GM12878 (cell line): ENCODE data around the gene OR11A1. TPM values are rescaled to one million over a fixed set of nuclear protein-coding genes. Genes with fewer than 3 reads are reported as not detected.

Experiments
- ATAC-seq: fragments of 200-7000 bp; cut with Tn5 transposase; 3 replicates; pipeline ENCODE4 v1.9.1; 2020; ENCODE audit warnings: mild to moderate bottlenecking, moderate library complexity
- BruUV-seq: library from RNA; stranded (reverse); fragments of 400-500 nt; replicated peaks from 2 replicates; lab custom pipeline; 2021; lab: Mats Ljungman, UMichigan
- CTCF ChIA-PET: fragments of 300-600 bp; sonication (Branson Sonifier 250); formaldehyde crosslinking; extraction: SDS; loops from one replicate; lab custom pipeline; 2021; ENCODE audit warnings: inconsistent platforms; lab: Yijun Ruan, JAX
- POLR2A ChIA-PET: fragments of 350-600 bp; formaldehyde crosslinking; extraction: SDS; loops from one replicate; lab custom pipeline; 2021; ENCODE audit warnings: inconsistent platforms; lab: Charles Lee
- RAD21 ChIA-PET: fragments of 300-600 bp; sonication (Branson Sonifier 250); formaldehyde crosslinking; loops from one replicate; lab custom pipeline; 2023; ENCODE audit warnings: antibody characterized with exemption; ENCODE audit not compliant: unreplicated experiment; lab: Charles Lee
- SMC1A ChIA-PET: fragments of 300-600 bp; sonication (Branson Sonifier 250); formaldehyde crosslinking; loops from one replicate; lab custom pipeline; 2023; ENCODE audit not compliant: unreplicated experiment, uncharacterized antibody; lab: Charles Lee
- DNase-seq: peaks from one replicate; pipeline ENCODE4 v3.0.0-alpha.2; 2011; ENCODE audit warnings: low read depth, low spot score
- FAIRE-seq: peaks from 3 replicates; lab custom pipeline; 2011; peaks lifted over from hg19 to GRCh38; lab: Jason Lieb, UNC
- H2AFZ ChIP-seq: 2 replicates; pipeline ENCODE4 v1.6.0; 2011; ENCODE audit warnings: low read depth, low read length, control low read depth; ENCODE audit not compliant: control insufficient read depth
- H3K27ac ChIP-seq: 2 replicates; pipeline ENCODE4 v1.5.1; 2011; ENCODE audit warnings: control low read depth; ENCODE audit not compliant: control insufficient read depth, insufficient read depth
- H3K27me3 ChIP-seq, 2 experiments: replicated peaks in 1 of 2; 2 replicates each; pipeline versions ENCODE4 v1.6.0 to v1.6.1; 2011; ENCODE audit warnings: low read length in 1 of 2; ENCODE audit not compliant: control insufficient read depth in 2 of 2, insufficient read depth in 2 of 2
- H3K36me3 ChIP-seq, 2 experiments: 2 replicates each; pipeline ENCODE4 v1.5.1; 2011; ENCODE audit warnings: low read length in 1 of 2; ENCODE audit not compliant: control insufficient read depth in 2 of 2, insufficient read depth in 2 of 2
- H3K4me1 ChIP-seq: 2 replicates; pipeline ENCODE4 v1.6.1; 2011; ENCODE audit warnings: mild to moderate bottlenecking, low read length, moderate library complexity, mixed read lengths; ENCODE audit not compliant: control insufficient read depth, insufficient read depth
- H3K4me2 ChIP-seq: 2 replicates; pipeline ENCODE4 v1.6.0; 2011; ENCODE audit warnings: control low read depth; ENCODE audit not compliant: control insufficient read depth, insufficient read depth
- H3K4me3 ChIP-seq: fragments of 200-600 bp; sonication (generic); 2 replicates; pipeline ENCODE4 v1.5.1; 2016
- H3K79me2 ChIP-seq: 2 replicates; pipeline ENCODE4 v1.6.0; 2011; ENCODE audit warnings: low read length; ENCODE audit not compliant: control insufficient read depth, insufficient read depth
- H3K9ac ChIP-seq: 2 replicates; pipeline ENCODE4 v1.8.0; 2011; ENCODE audit warnings: low read length, control low read depth, mixed read lengths; ENCODE audit not compliant: control insufficient read depth, insufficient read depth
- H3K9me3 ChIP-seq: replicated peaks from 3 replicates; pipeline ENCODE4 v1.5.1; 2011; ENCODE audit warnings: mild to moderate bottlenecking, low read length; ENCODE audit not compliant: control insufficient read depth, insufficient read depth
- H4K20me1 ChIP-seq: 2 replicates; pipeline ENCODE4 v1.6.0; 2011; ENCODE audit not compliant: control insufficient read depth, insufficient read depth
- GABPA ChIP-seq: IDR thresholded peaks from 2 replicates; pipeline ENCODE4 v1.6.1; 2014; ENCODE audit warnings: antibody characterized with exemption, low read depth, mild to moderate bottlenecking, inconsistent platforms
- HDAC2 ChIP-seq: fragments of 200-600 bp; sonication (generic); IDR thresholded peaks from 2 replicates; pipeline ENCODE4 v1.6.1; 2017
- HSF1 ChIP-seq: fragments of 150-350 bp; IDR thresholded peaks from 2 replicates; pipeline ENCODE4 v1.6.1; 2014; ENCODE audit warnings: mild to moderate bottlenecking, low read depth, low read length
- KAT2A ChIP-seq: conservative IDR thresholded peaks from 2 replicates; pipeline ENCODE4 v1.6.1; 2011; ENCODE audit warnings: low read depth, low read length; ENCODE audit not compliant: control insufficient read depth
- NBN ChIP-seq: fragments of 450-650 bp; IDR thresholded peaks from 2 replicates; pipeline ENCODE4 v1.6.1; 2016
- NFIC ChIP-seq: IDR thresholded peaks from 2 replicates; pipeline ENCODE4 v1.6.1; 2012; ENCODE audit warnings: low read depth, mild to moderate bottlenecking, inconsistent platforms, low read length, moderate library complexity
- NR2F1 ChIP-seq: fragments of 450-650 bp; conservative IDR thresholded peaks from 2 replicates; pipeline ENCODE4 v1.6.1; 2017; ENCODE audit warnings: mild to moderate bottlenecking
- RELA ChIP-seq: fragments of 450-650 bp; IDR thresholded peaks from 2 replicates; pipeline ENCODE4 v1.8.0; 2014; ENCODE audit warnings: borderline replicate concordance; ENCODE audit not compliant: partially characterized antibody
- ZNF24 ChIP-seq: fragments of 450-650 bp; IDR thresholded peaks from 2 replicates; pipeline ENCODE4 v1.6.1; 2017; ENCODE audit warnings: antibody characterized with exemption, mild to moderate bottlenecking
- WGBS: methylation state at CpG from one replicate; pipeline ENCODE4 v1.1.6; 2016; ENCODE audit warnings: low lambda C conversion rate; ENCODE audit not compliant: insufficient replicate concordance, insufficient coverage; ENCODE audit errors: missing lambda C conversion rate; 5-methylcytosine and 5-hydroxymethylcytosine counted together
- in situ Hi-C: fragments of 300-500 bp; cut with MboI; formaldehyde crosslinking; loops from 9 replicates; pipeline ENCODE4 v1.14.3; 2018; ENCODE audit warnings: mixed read lengths
- intact Hi-C: fragments of 100-400 bp; cut with micrococcal nuclease; formaldehyde crosslinking; loops from one replicate; pipeline ENCODE4 v1.14.2; 2022; ENCODE audit not compliant: unreplicated experiment
- polyA plus RNA-seq, 11 experiments: library from polyadenylated mRNA; depleted of rRNA in 4 of 11; unstranded in 6 of 11; stranded (reverse) in 5 of 11; fragments of >200 nt; fragmentation: Nextera tagmentation in 4 of 11; fragmentation: Illumina TruSeq in 1 of 11; extraction: Ambion mirVana in 4 of 11; extraction: Trizol in 1 of 11; gene quantifications; 1 replicate in 1 of 11; 2 replicates in 10 of 11; pipeline versions ENCODE4 v1.2.1 to v1.2.3, GENCODE V29; 2011 to 2016; ENCODE audit warnings: inconsistent platforms in 2 of 11, missing spikeins in 2 of 11, low read depth in 1 of 11
- total RNA-seq, 4 experiments: library from RNA; depleted of rRNA in 3 of 4; stranded (reverse); fragments of >200 nt in 3 of 4; fragmentation: Illumina TruSeq in 1 of 4; extraction: Trizol in 1 of 4; gene quantifications; 2 replicates each; pipeline versions ENCODE4 v1.2.1 to v1.2.3, GENCODE V29; 2013 to 2021
- TF ChIP-seq, protein P1 (sequence below): IDR thresholded peaks from 2 replicates; pipeline ENCODE4 v1.6.1; 2012; ENCODE audit warnings: low read length, inconsistent platforms
- TF ChIP-seq, protein P2 (sequence below): IDR thresholded peaks from 2 replicates; pipeline ENCODE4 v1.6.1; 2012; ENCODE audit warnings: improper control_type of control experiment, low read depth, low read length; ENCODE audit not compliant: insufficient replicate concordance
- TF ChIP-seq, protein P3 (sequence below): IDR thresholded peaks from 2 replicates; pipeline ENCODE4 v1.6.1; 2012; ENCODE audit warnings: low read depth, low read length, improper control_type of control experiment

Gene OR11A1
- total and polyA plus RNA-seq, 10 of the 15 experiments (the other 5 are each of a cell fraction or from before 2014, with no cell fraction given), result not detected

GRCh38 chr6:29479560-29479959 lies 22.7 kb upstream of the OR11A1 start:
- FAIRE-seq (no peak), DNase-seq (no peak), ATAC-seq (no peak)
- no TSS peak for BruUV-seq
- Histone ChIP-seq H3K4me2 (no peak overlapping the region), H3K79me2 (no peaks in the 10 kb centered on the region), H3K36me3 (no peaks in the 10 kb centered on the region), H3K4me1 (no peaks in the 10 kb centered on the region), H4K20me1 (no peaks in the 10 kb centered on the region), H3K27me3 (0 out of 4 replicates have a peak, but pooled peaks cover 0 to 2% of the 10 kb centered on the region in 2 experiments), H3K9me3 (no peaks in the 10 kb centered on the region), H3K4me3 (no peak overlapping the region), H3K27ac (no peak overlapping the region), H2AFZ (no peak overlapping the region), H3K9ac (no peak overlapping the region)
- RAD21 ChIA-PET, result no interaction called here
- TF ChIP-seq NBN (no peak), ZNF24 (no peak), GABPA (no peak), NFIC (no peak), RELA (no peak), NR2F1 (no peak), KAT2A (no peak), HDAC2 (no peak), HSF1 (no peak)
- TF ChIP-seq, protein P1, sequence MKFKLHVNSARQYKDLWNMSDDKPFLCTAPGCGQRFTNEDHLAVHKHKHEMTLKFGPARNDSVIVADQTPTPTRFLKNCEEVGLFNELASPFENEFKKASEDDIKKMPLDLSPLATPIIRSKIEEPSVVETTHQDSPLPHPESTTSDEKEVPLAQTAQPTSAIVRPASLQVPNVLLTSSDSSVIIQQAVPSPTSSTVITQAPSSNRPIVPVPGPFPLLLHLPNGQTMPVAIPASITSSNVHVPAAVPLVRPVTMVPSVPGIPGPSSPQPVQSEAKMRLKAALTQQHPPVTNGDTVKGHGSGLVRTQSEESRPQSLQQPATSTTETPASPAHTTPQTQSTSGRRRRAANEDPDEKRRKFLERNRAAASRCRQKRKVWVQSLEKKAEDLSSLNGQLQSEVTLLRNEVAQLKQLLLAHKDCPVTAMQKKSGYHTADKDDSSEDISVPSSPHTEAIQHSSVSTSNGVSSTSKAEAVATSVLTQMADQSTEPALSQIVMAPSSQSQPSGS, result no peak
- TF ChIP-seq, protein P2, sequence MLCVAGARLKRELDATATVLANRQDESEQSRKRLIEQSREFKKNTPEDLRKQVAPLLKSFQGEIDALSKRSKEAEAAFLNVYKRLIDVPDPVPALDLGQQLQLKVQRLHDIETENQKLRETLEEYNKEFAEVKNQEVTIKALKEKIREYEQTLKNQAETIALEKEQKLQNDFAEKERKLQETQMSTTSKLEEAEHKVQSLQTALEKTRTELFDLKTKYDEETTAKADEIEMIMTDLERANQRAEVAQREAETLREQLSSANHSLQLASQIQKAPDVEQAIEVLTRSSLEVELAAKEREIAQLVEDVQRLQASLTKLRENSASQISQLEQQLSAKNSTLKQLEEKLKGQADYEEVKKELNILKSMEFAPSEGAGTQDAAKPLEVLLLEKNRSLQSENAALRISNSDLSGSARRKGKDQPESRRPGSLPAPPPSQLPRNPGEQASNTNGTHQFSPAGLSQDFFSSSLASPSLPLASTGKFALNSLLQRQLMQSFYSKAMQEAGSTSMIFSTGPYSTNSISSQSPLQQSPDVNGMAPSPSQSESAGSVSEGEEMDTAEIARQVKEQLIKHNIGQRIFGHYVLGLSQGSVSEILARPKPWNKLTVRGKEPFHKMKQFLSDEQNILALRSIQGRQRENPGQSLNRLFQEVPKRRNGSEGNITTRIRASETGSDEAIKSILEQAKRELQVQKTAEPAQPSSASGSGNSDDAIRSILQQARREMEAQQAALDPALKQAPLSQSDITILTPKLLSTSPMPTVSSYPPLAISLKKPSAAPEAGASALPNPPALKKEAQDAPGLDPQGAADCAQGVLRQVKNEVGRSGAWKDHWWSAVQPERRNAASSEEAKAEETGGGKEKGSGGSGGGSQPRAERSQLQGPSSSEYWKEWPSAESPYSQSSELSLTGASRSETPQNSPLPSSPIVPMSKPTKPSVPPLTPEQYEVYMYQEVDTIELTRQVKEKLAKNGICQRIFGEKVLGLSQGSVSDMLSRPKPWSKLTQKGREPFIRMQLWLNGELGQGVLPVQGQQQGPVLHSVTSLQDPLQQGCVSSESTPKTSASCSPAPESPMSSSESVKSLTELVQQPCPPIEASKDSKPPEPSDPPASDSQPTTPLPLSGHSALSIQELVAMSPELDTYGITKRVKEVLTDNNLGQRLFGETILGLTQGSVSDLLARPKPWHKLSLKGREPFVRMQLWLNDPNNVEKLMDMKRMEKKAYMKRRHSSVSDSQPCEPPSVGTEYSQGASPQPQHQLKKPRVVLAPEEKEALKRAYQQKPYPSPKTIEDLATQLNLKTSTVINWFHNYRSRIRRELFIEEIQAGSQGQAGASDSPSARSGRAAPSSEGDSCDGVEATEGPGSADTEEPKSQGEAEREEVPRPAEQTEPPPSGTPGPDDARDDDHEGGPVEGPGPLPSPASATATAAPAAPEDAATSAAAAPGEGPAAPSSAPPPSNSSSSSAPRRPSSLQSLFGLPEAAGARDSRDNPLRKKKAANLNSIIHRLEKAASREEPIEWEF, result no peak
- TF ChIP-seq, protein P3, sequence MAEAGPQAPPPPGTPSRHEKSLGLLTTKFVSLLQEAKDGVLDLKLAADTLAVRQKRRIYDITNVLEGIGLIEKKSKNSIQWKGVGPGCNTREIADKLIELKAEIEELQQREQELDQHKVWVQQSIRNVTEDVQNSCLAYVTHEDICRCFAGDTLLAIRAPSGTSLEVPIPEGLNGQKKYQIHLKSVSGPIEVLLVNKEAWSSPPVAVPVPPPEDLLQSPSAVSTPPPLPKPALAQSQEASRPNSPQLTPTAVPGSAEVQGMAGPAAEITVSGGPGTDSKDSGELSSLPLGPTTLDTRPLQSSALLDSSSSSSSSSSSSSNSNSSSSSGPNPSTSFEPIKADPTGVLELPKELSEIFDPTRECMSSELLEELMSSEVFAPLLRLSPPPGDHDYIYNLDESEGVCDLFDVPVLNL, result no peak
- WGBS, result 0% methylated on average over 2 of the region's 2 CpGs
- SMC1A ChIA-PET, result no interaction called here
- in situ Hi-C loops (no loop called here), intact Hi-C loops (no loop called here)
- POLR2A ChIA-PET, result no interaction called here
- CTCF ChIA-PET, result no interaction called here
